H1 (cell line): ENCODE data around the gene ZBP1. TPM values are rescaled to one million over a fixed set of nuclear protein-coding genes. Genes with fewer than 3 reads are reported as not detected.

Experiments
- EP300 ChIP-seq, 2 experiments: IDR thresholded peaks; 1 replicate in 1 of 2; 2 replicates in 1 of 2; pipeline ENCODE4 v1.6.1; 2011 to 2012; ENCODE audit warnings: low read depth in 2 of 2, low read length in 2 of 2, mild to moderate bottlenecking in 2 of 2, borderline replicate concordance in 1 of 2, inconsistent platforms in 1 of 2, moderate library complexity in 1 of 2
- polyA plus RNA-seq, 7 experiments: library from polyadenylated mRNA; depleted of rRNA in 3 of 7; stranded (reverse) in 5 of 7; unstranded in 2 of 7; fragments of >200 nt in 5 of 7; fragments of 200-250 nt in 2 of 7; gene quantifications; 1 replicate in 5 of 7; 2 replicates in 1 of 7; 4 replicates in 1 of 7; pipeline versions ENCODE4 v1.2.1 to v1.2.3, GENCODE V29; 2011 to 2013; ENCODE audit warnings: missing spikeins in 2 of 7, mixed read lengths in 2 of 7
- total RNA-seq: library from RNA; stranded (reverse); fragmentation: NEBNext Ultra II Directional; extraction: Animal tissue kit (Norgen Biotek cat#: 25700); gene quantifications from 2 replicates; pipeline ENCODE4 v1.2.1, GENCODE V29; 2021

Gene ZBP1
- total and polyA plus RNA-seq, 2 of the 8 experiments (the other 6 are each of a cell fraction or from before 2014, with no cell fraction given) = not detected

- TF ChIP-seq EP300 (IDR thresholded peaks at IDR 0.05; ENCODE audit: borderline replicate concordance in 1 of 2, low read depth in 2 of 2, low read length in 2 of 2) = no peak
Observed at GRCh38 chr20:57660181-57660921, 40.1 kb upstream of the ZBP1 start (continued).
